GM19025 (cell line): ENCODE results near the gene HS6ST2.

Experiments used
- ATAC-seq: cut with Tn5 transposase; IDR thresholded peaks from one replicate; pipeline ENCODE4 v1.9.1; 2021; ENCODE audit warnings: mild to moderate bottlenecking, low read depth, moderate library complexity; ENCODE audit not compliant: unreplicated experiment

The HS6ST2 gene

GRCh38 chrX:132634521-132634920 lies 323.9 kb downstream of the HS6ST2 start:
- no peak for ATAC-seq

GRCh38 chrX:132631579-132632232 lies 326.7 kb downstream of the HS6ST2 start:
- no peak for ATAC-seq

- no peak for ATAC-seq
Observed at GRCh38 chrX:132624466-132624865, 334.0 kb downstream of the HS6ST2 start.

GRCh38 chrX:132623942-132624341 lies 334.5 kb downstream of the HS6ST2 start:
- no peak for ATAC-seq

- ATAC-seq, result no peak
Observed at GRCh38 chrX:132623300-132623699, 335.1 kb downstream of the HS6ST2 start.

GRCh38 chrX:132622130-132622529 lies 336.3 kb downstream of the HS6ST2 start:
- no peak for ATAC-seq

- ATAC-seq, result no peak
Observed at GRCh38 chrX:132618810-132619209, 339.6 kb downstream of the HS6ST2 start.

- no peak for ATAC-seq
Observed at GRCh38 chrX:132615391-132616131, 342.9 kb downstream of the HS6ST2 start.

GRCh38 chrX:132614297-132614696 lies 344.1 kb downstream of the HS6ST2 start:
- ATAC-seq, result no peak

GRCh38 chrX:132613801-132614200 lies 344.6 kb downstream of the HS6ST2 start:
- ATAC-seq, result no peak

GRCh38 chrX:132612821-132613564 lies 345.4 kb downstream of the HS6ST2 start:
- no peak for ATAC-seq

GRCh38 chrX:132610536-132610935 lies 347.9 kb downstream of the HS6ST2 start:
- no peak for ATAC-seq

GRCh38 chrX:132609362-132609848 lies 349.0 kb downstream of the HS6ST2 start:
- ATAC-seq, result no peak

GRCh38 chrX:132603700-132604286 lies 354.6 kb downstream of the HS6ST2 start:
- ATAC-seq, result no peak

GRCh38 chrX:132602701-132603100 lies 355.7 kb downstream of the HS6ST2 start:
- no peak for ATAC-seq

- ATAC-seq, result no peak
Observed at GRCh38 chrX:132594999-132595398, 363.4 kb downstream of the HS6ST2 start.

- ATAC-seq, result no peak
Observed at GRCh38 chrX:132594129-132594528, 364.3 kb downstream of the HS6ST2 start.

GRCh38 chrX:132592880-132593279 lies 365.5 kb downstream of the HS6ST2 start:
- ATAC-seq, result no peak

- ATAC-seq, result no peak
Observed at GRCh38 chrX:132591719-132592275, 366.6 kb downstream of the HS6ST2 start.

- ATAC-seq, result no peak
Observed at GRCh38 chrX:132590350-132591026, 367.9 kb downstream of the HS6ST2 start.
